Measurements from ENCODE around the gene NINL.
"Not testable (repeated sequence)": the region's sequence is repeated elsewhere in the genome, so short reads cannot be mapped to it uniquely, and the experiment has no call there.

NINL gene

DNA sequence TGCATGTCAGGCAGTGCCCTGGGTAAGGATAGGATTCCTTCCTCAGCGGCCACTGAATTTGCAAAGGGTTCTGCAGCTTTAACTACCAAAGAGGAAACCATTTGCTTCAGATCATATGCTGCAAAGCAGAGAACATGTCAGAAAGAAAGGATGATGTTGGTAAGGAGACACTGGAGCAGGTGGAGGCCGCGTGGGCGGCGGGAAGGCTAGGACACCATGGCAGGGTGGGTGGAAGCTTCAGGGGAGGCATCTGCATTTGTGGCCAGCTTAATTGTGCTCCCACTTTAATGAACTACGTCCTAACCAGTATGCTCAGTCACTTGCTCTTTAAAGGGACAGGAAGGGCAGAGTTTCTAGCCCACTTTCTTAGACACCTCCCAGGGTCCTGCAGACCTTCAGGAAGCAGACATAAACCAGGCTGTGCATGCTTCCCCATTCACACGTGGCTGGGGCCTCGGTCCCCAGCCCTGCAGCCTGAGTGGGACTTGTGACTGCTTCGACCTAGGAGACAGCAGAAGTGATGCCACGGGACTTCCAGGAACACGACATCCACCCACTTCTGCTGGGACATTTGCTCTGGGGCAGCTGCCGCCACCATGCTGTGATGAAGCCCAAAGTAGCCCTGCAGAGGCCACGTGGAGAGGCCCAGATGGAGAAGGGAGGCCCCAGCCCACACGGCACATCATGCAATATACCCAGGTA, 101.7 kb downstream of the NINL start:
- DNase-seq = no peak

DNA sequence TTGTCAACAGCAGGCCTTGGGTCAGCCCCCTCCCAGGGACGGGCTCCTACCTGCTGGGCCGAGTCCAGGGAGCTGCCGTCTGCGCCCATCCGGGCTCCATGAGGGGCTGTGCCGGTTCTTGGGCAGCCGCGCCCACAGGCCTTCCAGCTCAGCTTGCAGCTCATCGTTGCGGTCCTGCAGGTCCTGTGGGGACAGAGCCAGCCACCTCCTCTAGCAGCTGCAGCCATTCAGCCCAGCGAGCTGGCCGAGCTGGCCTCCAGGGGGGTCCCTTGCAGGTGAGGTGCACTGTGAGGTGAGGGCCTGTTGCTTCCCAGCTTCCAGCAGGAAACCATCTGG, 103.4 kb downstream of the NINL start:
- no peak for DNase-seq

DNA sequence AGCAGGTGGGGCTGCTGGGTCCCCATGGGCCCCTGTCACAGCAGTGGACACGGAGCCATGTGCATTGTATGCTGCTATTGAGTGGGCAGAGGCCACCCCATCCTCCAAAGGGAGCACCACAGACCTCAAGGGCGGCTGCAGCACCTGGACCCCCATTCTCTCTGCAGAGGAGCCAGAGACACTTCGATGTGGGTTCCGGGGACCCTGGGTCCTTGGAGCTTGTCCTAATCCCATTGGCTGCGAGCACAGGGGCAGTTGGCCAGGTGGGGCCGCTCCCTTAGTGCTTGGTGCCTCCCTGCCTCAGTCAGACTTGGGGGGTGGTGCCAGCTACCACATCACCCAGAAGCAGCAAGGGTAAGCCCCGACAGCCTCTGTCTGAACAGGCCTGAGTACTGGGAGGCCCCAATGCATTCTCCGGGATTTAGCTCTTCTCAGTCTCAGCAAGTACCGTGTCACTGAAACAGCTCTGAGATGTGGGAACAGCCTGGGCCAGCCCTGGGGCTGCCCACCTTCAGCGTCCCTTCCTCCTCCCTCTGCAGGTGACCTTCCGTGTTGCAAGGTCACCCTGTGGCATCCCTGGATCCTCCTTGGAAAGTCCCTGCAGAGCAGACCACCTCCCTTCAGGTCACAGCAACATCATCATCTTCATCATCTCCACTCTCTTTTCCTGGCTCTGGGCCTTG, 104.0 kb downstream of the NINL start:
- DNase-seq = no peak

DNA sequence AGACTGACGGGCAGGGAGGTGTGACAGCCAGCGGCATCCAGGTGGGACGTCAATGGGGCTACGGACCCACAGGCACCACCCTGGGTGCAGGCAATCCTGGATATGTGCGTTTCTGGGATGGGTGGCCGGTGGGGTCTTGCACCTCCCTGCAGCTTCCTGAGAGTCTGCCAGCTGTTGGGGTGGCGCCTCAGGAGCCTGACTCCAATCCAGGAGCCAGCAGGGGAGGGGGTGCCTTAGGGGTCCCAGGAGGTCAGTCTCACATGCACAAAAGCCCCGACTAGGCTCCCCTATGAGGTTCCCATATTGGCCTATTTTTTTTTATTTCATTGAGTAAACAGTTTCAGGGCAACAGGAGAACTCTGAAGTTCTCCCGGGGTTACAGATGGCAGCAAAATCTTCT, 104.5 kb downstream of the NINL start:
- no peak for DNase-seq

DNA sequence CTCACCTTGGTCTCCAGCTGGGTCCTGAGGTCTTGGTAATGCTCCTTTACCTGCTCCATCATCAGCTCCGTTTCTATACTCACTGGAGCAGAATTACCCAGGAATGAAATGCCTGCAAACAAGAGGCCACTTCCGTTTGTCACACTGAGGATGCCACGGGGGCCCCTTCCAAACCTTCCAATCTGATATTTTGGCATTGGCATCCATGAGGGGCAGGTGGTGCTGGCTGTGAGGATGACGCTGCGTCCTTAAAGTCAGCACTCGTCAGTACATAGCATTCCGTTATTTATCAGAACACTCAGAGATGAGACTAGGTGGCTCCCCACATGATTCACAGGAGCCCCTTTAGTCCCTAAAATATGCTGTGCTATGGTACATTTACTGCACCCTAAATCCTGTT, 105.2 kb downstream of the NINL start:
- DNase-seq = no peak

DNA sequence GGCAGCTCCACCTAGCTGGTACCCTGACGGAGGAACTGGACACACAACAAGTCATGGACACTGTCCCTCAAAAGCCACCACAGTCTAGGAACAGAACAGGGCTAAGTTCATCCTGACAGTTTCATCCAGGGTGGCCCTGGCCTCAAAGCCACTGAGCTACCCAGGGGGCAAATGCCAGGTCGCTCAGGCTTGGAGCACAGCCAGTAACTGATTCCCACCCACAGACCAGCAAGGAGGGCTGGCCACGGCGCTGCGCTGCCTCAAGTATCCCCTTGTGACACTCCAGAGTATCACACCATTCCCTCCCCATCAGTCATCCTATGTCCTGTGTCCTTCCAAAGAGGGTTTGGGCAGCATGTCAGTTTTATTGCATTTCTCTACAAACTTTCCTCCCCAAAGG, 105.7 kb downstream of the NINL start:
- no peak for DNase-seq

DNA sequence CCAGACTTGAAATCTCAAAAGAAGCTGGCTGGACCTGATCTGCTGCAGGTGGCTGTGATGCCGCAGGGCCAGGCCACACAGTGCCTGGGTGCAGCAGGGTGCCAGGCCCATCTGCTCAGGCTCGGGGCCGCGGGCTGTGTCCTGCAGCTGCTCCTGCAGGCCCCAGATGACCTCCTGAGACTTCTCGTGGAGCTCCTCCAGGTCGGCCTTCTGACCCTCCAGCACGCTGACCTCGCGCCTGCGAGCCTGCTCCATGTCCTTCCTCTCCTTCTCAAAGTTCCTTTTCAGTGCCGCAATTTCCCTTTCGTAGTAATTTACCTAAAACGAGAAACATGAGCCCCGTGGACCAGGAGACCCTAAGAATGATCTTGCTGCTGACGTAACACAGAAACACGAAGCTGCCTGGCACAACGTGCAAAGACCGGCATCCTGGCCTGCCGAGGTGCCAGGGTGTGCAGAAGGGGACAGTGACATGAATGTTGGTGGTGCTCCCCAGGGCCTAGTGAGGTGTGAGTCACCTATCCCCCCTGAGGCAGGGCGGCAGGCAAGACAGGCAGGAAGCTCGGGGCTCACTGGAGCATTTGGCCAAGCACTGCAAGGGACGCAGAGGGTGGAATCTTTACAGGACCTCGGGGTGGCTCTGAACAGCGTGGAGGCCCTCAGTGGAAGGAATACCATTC, 106.3 kb downstream of the NINL start:
- DNase-seq = no peak

DNA sequence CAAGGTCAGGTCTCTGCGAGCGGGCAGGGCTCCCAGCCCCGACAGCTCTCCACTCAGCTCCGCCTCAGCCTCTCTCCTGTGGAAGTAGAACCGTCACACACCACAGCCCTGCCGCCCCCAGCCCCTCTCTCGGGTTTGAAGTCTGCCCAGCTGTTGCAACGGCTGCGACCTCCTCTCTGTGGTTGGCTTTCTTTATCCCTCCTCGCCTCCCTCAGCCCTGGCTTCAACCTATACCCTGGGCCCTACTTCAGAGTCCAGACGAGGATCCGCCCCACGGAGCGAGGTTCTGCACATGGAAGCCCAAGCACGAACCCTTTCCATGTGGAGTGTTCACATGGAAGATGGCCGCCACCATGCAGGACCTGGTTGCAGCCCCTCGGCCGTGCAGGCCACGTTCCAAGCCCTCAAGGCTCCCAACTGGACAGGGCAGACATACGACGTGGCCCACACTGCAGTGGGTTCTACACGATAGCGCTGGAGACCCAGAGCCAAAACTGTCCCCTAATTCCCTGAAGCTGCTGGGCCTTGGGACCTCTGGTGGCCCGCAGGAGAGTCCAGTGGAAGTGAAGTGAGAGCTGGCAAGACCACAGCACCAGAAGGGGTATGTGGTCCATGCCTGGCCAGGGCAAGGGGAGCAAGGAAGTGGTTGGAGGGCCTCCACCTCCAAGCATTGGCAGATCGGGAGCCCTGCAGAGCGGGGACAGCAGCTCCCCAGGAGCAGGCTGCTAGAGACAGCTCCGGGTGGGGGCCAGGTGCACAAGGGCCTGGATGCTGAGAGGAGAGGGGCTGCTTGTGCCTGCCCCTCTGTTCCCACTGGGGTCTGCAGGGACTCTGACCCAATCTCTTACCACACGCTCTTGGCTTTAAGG, 108.1 kb downstream of the NINL start:
- DNase-seq = no peak

DNA sequence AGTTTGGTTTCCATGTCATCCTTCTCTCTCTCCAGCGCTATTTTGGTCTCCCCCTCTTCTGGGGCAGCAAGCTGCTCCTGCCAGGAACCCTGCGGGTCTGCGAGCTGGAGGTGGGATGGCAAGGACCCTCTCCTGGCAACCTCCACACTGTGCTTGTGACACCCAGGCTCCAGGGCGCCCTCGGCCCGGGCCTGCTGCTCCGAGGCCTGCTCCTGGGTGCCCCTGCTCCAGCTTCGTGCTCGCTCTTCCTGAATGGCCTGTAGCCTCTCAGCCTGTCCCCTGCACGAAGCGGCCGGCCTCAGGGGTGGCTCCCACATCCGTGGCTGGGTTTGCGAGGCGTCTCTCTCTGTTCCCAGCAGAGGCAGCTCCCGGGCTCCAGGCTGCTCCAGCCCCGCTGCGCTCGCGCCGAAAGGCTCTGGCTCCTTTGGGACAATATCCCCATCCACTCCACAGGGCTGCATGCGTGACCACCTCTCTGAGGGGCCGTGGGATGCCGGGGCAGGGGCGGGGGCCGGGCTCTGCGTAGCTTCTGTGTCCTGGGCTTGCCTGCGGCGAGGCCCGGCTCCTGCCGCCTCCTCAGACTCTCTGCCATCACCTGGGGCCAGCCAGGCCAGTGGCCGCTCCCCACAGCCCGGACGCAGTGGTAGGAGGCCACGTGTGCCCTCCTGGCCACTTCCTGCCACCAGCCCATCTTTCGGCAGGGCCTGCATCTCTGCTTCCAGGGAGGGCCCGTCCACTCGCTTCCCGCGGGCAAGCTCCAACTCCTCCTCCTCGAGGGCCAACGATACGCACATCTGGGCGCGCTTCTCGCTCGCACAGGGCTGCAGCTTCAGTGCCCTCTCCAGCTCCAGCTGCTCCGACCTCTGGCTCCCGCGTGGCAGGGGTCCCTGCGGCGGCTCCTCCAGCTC, 109.0 kb downstream of the NINL start:
- no peak for DNase-seq

DNA sequence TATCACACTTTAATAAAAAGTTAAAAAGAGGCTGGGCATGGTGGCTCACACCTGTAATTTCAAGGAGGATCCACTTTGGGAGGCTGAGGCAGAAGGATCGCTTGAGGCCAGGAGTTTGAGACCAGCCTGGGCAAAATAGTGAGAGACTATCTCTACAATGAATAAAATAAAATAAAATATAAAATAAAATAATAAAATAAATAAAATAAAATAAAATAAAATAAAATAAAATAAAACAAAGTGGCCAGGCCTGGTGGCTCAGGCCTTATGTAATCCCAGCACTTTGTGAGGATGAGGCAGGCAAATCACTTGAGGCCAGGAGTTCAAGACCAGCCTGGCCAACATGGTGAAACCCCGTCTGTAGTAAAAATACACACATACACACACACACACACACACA, 112.0 kb downstream of the NINL start:
- not testable (repeated sequence) for DNase-seq

DNA sequence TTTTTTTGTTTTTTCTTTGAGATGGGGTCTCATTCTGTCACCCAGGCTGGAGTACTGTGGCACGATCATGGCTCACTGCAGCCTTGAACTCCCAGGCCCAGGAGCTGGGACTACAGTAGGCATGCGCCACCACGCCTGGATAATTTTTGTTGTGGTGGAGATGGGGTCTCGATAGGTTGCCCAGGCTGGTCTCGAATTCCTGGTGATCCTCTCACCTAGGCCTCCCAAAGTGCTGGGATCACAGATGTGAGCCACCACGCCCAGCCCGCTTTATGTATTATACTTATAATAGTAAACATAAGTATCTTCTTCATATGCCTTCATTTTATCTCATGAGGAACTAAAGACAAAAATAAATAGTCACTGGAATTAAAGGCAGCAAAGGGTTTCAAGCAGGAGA, 114.3 kb downstream of the NINL start:
- DNase-seq = no peak

DNA sequence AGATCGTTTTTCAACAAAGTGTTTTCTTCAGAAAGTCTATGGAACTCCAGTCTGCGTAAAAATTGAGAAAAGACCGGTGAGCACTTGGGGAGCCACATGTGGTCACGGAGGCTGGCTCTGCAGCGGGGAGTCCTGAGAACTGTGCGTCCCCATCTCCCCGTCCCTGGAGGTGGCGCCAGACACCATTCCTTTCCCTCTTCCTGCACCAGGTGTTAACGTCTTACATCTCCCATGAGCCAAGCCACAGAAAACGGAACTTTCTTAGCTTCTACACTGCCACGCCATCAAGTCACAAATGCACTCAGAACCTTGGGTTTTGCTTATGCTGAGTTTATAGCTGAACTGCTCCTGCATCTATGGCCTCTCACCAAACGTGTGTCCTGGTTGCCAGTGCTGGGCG, 115.3 kb downstream of the NINL start:
- no peak for DNase-seq

DNA sequence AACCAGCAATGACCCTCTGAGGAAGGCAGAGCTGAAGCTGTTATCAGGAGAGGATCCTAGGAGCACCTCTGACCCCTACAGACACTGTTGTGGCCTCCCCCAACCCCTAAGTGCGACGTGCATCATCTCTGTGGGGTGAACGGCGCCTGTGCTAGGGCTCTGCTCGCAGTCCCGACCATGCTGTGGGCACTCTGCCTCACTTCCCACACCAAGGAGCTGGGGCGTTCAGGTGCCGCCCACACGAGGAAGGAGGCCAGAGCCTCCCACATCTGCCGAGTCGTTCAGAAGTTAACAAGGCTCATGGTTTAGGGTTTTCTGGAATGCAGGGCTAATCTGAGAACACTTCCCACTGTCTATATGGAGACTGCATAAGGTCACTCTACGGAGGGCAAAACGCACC, 115.8 kb downstream of the NINL start:
- DNase-seq = no peak

DNA sequence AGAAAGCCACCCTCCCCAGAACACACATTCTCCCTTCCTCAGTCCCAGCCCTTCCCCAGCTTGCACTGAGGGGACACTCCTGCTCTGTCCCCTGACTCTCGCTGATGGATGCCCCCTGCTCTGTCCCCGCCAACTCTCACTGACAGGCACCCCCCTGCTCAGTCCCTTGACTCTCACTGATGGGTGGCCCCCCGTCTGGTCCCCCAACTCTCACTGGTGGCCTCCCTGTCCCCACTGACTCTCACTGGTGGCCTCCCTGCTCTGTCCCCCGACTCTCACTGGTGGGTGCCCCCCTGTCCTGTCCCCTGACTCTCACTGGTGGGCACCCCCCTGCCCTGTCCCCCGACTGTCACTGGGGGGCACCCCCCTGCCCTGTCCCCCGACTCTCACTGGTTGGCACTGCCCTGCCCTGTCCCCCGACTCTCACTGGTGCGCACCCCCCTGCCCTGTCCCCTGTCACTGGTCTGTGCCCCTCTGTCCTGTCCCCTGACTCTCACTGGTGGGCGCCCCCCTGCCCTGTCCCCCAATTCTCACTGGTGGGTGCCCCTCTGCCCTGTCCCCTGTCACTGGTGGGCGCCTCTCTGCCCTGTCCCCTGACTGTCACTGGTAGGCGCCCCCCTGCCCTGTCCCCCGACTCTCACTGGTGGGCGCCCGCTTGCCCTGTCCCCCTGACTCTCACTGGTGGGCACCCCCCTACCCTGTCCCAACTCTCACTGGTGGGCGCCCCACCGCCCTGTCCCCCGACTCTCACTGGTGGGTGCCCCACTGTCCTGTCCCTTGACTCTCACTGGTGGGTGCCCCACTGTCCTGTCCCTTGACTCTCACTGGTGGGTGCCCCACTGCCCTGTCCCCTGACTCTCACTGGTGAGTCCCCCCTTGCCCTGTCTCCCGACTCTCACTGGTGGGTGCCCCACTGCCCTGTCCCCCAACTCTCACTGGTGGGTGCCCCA, 116.9 kb downstream of the NINL start:
- DNase-seq = no peak

DNA sequence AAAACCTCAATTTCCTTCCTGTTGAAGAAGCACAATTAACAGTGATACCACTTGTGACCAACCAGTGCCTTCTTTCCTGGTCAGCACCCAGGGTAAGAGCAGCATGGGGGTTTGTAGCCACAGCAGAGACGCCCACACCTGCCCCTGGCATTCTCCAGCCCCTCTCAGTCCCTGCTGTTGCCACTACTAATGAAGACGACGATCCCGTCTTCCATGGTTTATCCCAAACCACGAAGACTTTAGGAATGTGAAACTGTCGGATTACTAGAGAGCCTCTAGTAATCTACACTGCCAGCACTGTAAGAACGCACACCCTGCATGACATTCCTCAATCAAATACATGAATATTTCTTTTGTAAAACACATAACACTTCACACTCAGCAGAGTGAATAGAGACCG, 117.9 kb downstream of the NINL start:
- no peak for DNase-seq

DNA sequence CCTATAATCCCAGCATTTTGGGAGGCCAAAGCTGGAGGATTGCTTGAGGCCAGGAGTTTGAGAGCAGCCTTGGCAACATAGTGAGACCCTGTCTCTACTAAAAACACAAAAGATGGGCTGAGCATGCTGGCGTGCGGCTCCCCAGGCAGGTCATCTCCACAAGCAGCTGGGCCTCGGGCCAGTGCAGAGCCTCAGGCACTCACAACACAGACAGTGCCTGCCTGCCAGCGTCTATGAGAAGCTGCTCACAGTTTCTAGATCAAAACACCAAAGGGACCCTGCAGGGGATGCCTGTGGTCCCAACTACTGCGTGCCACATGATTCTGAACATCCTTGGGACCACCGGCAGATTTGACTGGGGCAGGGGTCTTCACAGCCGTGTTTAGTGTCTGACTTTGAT, 118.5 kb downstream of the NINL start:
- DNase-seq = no peak

DNA sequence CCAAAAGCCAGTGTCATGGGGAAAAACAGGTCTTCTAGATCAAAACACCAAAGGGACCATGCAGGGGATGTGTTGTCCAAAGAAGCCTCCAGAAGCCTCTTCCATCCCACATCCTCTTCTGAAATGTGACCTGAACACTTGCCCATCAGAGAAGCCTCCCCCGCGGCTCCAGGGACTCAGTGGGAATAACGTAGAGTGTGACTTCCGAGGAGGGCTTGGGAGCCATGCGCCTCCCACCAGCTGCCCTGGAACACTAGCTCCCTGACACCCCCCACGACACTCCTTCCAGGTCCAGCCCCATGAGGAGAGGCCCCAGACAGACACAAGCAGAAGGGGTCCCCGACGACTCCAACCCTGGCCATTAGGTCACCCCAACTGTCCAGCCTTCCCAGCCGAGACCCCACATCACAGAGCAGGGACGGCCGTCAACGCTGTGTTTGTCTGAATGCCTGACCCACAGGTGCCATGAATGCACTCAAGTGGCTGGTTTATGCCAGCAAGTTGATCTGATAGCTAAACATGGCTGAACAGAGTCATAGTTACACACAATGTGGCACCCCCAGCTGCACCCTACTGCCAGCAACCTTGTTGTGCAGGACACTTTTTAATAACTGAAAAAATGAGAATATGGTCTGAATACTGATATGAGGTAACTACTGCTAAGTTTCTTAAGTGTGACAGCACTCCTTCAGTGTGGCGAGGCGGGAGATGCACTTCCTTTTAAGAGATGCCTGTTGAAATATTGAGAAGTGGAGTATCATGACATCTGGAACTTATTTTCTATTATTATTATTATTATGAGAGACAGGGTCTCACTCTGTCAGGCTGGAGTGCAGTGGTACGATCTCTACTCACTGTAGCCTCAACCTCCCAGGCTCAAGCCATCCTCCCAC, 119.8 kb downstream of the NINL start:
- no peak for DNase-seq

DNA sequence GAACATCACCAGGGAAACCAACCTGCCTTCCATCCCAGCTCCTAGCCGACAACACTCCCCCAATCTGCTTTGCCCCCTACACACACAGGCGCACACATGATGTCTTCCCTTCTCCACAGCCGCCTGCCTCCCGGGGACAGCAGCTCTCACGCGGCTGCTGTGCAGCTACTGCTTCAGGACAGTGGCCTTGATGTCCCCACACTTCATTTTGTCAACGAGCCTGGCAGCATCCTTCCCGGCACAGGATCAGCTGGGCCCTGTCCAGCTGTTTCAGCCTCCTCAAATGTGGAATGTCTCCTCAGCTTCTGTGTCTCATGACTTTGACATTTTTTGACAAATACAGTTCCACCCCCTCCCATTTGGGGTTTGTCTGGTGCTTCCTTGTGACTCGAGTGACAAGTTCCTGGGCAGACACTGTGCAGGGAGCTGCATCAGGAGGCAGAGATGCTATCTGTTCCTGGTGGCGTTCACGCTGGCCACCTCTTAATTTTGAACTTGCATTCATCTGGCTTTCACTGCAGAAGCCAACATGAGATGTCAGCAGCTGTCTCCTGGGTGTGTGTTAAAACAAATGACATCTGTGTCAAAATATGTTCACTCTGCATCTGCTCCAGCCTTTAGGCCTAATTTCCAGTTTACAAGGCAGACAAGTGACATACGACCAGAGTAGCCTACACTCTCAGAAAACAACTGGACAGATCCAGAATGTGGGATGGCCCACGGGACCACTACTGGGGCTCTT, 120.7 kb downstream of the NINL start:
- no peak for DNase-seq

Measured in effector CD4-positive, alpha-beta T cell (primary cell).